22Rv1 (cell line): ENCODE data around the gene PRCP.

Experiments
- CTCF ChIP-seq: fragments of 450-650 bp; IDR thresholded peaks from 2 replicates; pipeline ENCODE4 v1.5.1; 2017; ENCODE audit warnings: mild to moderate bottlenecking
- ZFX ChIP-seq: fragments of 450-650 bp; IDR thresholded peaks from 2 replicates; pipeline ENCODE4 v1.6.1; 2017; ENCODE audit warnings: antibody characterized with exemption, borderline replicate concordance

GRCh38 chr11:82930229-82930628, 30.0 kb upstream of the PRCP start:
- TF ChIP-seq CTCF (no peak), ZFX (no peak)
